ENCODE measurements around the gene DLK2.

The DLK2 gene

DNA sequence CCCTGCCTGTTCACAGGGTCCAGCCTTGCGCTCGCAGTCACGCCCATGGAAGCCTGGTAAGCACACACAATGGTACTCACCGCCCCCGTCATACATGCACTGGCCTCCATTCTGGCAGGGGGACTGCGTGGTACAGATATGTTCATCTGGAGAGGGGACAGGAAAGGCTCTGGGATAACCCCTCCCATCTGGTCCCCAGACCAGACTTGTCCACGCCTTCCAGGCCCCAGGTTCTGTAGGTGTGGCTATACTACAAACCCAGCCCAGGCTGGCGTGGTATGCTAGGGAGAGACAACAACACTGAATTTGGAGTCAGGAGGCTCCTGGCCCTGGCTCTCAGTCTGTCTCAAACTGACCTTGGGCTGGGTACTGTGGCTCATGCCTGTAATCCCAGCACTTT is 3.4 kb downstream of the DLK2 start:
- Histone ChIP-seq H3K9me3 (ENCODE audit: control insufficient read depth, low read length) (no peaks in the 10 kb centered on the region), H2AFZ (no peak overlapping the region), H3K4me1 (peaks cover 5% of the 10 kb centered on the region), H3K36me3 (ENCODE audit: control insufficient read depth, insufficient read depth, low read length) (no peaks in the 10 kb centered on the region), H3K27ac (no peak overlapping the region), H3K79me2 (no peaks in the 10 kb centered on the region), H3K9ac (no peak overlapping the region), H3K27me3 (ENCODE audit: control insufficient read depth, insufficient read depth, low read length) (no peaks in the 10 kb centered on the region), H3K4me2 (ENCODE audit: low read length) (no peak overlapping the region), H3K4me3 (ENCODE audit: low read depth, low read length) (no peak overlapping the region)
- TF ChIP-seq, protein P1, sequence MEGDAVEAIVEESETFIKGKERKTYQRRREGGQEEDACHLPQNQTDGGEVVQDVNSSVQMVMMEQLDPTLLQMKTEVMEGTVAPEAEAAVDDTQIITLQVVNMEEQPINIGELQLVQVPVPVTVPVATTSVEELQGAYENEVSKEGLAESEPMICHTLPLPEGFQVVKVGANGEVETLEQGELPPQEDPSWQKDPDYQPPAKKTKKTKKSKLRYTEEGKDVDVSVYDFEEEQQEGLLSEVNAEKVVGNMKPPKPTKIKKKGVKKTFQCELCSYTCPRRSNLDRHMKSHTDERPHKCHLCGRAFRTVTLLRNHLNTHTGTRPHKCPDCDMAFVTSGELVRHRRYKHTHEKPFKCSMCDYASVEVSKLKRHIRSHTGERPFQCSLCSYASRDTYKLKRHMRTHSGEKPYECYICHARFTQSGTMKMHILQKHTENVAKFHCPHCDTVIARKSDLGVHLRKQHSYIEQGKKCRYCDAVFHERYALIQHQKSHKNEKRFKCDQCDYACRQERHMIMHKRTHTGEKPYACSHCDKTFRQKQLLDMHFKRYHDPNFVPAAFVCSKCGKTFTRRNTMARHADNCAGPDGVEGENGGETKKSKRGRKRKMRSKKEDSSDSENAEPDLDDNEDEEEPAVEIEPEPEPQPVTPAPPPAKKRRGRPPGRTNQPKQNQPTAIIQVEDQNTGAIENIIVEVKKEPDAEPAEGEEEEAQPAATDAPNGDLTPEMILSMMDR (IDR thresholded peaks at IDR 0.05) = no peak

DNA sequence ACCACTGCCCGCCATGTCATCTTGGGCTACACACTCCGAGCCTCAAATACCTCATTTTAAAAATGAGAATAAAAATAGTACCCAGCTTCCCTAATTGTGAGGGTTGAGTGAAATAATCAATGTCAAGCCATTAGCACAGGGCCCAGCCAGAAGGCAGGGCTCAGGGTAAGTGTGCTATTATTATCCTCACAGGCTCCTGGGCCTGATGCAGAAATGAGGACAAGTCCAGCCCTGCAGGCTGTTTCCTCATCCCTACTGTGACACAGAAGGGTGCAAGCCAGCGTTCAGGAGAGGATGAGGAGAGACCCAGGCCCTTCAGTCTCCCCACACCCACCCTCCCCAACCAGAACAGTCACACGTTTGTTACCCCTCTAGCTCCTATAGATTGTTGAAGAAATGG is 4.0 kb downstream of the DLK2 start:
- no peak overlapping the region for H2AFZ ChIP-seq
- H3K4me1 ChIP-seq = peaks cover 5% of the 10 kb centered on the region
- H3K9ac ChIP-seq = no peak overlapping the region
- no peaks in the 10 kb centered on the region for H3K9me3 ChIP-seq (ENCODE audit: control insufficient read depth, low read length)
- no peak overlapping the region for H3K4me3 ChIP-seq (ENCODE audit: low read depth, low read length)
- no peaks in the 10 kb centered on the region for H3K27me3 ChIP-seq (ENCODE audit: control insufficient read depth, insufficient read depth, low read length)
- TF ChIP-seq, protein P1 (IDR thresholded peaks at IDR 0.05) = no peak
- H3K27ac ChIP-seq = no peak overlapping the region
- no peaks in the 10 kb centered on the region for H3K79me2 ChIP-seq
- H3K4me2 ChIP-seq (ENCODE audit: low read length) = no peak overlapping the region
- no peaks in the 10 kb centered on the region for H3K36me3 ChIP-seq (ENCODE audit: control insufficient read depth, insufficient read depth, low read length)

DNA sequence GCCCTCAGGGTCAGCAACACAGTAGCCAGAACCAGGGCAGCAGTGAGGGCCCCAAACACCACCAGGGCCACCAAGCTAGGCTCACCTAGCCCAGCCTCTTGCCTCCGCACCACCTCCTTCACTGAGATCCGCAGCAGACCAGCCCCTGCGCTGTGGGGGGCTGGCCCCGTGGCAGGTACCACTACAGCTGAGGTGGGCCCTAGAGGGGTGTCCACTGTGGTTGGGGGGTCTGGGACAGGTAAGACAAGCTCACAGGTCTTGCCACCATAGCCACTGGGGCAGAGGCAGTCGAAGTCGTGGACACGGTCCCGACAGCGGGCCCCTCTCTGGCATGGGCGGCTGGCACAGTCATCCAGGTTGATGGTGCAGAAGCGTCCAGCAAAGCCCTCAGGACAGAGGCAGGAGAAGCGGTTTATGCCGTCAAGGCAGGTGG is 4.6 kb downstream of the DLK2 start:
- Histone ChIP-seq H3K27ac (no peak overlapping the region), H2AFZ (no peak overlapping the region), H3K79me2 (no peaks in the 10 kb centered on the region), H3K9ac (no peak overlapping the region), H3K27me3 (ENCODE audit: control insufficient read depth, insufficient read depth, low read length) (no peaks in the 10 kb centered on the region), H3K4me2 (ENCODE audit: low read length) (no peak overlapping the region), H3K4me3 (ENCODE audit: low read depth, low read length) (no peak overlapping the region), H3K9me3 (ENCODE audit: control insufficient read depth, low read length) (no peaks in the 10 kb centered on the region), H3K36me3 (ENCODE audit: control insufficient read depth, insufficient read depth, low read length) (no peaks in the 10 kb centered on the region), H3K4me1 (peaks cover under 1% of the 10 kb centered on the region)
- TF ChIP-seq, protein P1 (IDR thresholded peaks at IDR 0.05) = no peak

DNA sequence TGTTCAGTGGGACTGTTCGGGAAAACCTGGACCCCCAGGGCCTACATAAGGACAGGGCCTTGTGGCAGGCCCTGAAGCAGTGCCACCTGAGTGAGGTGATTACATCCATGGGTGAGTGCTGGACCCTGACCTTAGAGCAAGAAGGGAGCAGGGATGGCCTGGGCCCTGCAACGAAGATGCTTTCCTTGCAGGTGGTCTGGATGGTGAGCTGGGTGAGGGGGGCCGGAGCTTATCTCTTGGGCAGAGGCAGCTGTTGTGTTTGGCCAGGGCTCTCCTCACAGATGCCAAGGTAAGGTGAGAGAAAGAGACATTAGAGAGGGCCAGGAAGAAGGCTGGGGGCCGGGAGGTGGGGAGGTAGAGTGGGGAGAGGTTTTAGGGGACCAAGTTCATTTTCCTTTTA is 6.4 kb downstream of the DLK2 start:
- TF ChIP-seq, protein P1 (IDR thresholded peaks at IDR 0.05) = no peak
- no peak overlapping the region for H3K4me2 ChIP-seq (ENCODE audit: low read length)
- no peak overlapping the region for H3K27ac ChIP-seq
- H3K27me3 ChIP-seq (ENCODE audit: control insufficient read depth, insufficient read depth, low read length) = no peaks in the 10 kb centered on the region
- H3K9ac ChIP-seq = no peak overlapping the region
- no peaks in the 10 kb centered on the region for H3K36me3 ChIP-seq (ENCODE audit: control insufficient read depth, insufficient read depth, low read length)
- no peaks in the 10 kb centered on the region for H3K9me3 ChIP-seq (ENCODE audit: control insufficient read depth, low read length)
- no peaks in the 10 kb centered on the region for H3K4me1 ChIP-seq
- no peak overlapping the region for H3K4me3 ChIP-seq (ENCODE audit: low read depth, low read length)
- H3K79me2 ChIP-seq = no peaks in the 10 kb centered on the region
- H2AFZ ChIP-seq = no peak overlapping the region

DNA sequence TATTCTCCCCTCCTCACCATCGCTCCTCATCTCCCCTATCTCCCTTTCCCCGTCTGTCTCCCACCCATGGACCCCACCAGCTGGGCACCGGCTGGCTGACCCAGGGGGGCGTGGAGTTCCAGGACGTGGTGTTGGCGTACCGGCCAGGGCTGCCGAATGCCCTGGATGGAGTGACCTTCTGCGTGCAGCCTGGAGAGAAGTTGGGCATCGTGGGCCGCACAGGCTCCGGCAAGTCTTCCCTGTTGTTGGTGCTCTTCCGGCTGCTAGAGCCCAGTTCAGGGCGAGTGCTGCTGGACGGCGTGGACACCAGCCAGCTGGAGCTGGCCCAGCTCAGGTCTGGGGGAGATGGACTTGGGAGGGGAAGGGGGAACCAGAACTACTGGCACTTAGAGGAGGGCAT is 7.7 kb downstream of the DLK2 start:
- H3K79me2 ChIP-seq = no peaks in the 10 kb centered on the region
- H3K4me2 ChIP-seq (ENCODE audit: low read length) = no peak overlapping the region
- H3K27me3 ChIP-seq (ENCODE audit: control insufficient read depth, insufficient read depth, low read length) = no peaks in the 10 kb centered on the region
- no peaks in the 10 kb centered on the region for H3K36me3 ChIP-seq (ENCODE audit: control insufficient read depth, insufficient read depth, low read length)
- H3K4me1 ChIP-seq = no peaks in the 10 kb centered on the region
- H3K27ac ChIP-seq = no peak overlapping the region
- no peaks in the 10 kb centered on the region for H3K9me3 ChIP-seq (ENCODE audit: control insufficient read depth, low read length)
- H3K9ac ChIP-seq = no peak overlapping the region
- no peak overlapping the region for H2AFZ ChIP-seq
- no peak overlapping the region for H3K4me3 ChIP-seq (ENCODE audit: low read depth, low read length)
- TF ChIP-seq, protein P1 (IDR thresholded peaks at IDR 0.05) = no peak
